ENCODE results near the gene THAP10. TPM values are rescaled to one million over a fixed set of nuclear protein-coding genes. Genes with fewer than 3 reads are reported as not detected.

THAP10 gene
- total RNA-seq, 1 experiment from 2014 or later = 6.8 TPM

Other genes with a start within 250 kb of the THAP10 start
- gene UACA, start 128.9 kb downstream of the THAP10 start, total RNA-seq (2014; rRNA removed; shearing (Covaris generic)) = 30.3 and 47.1 TPM in 2 replicates
- gene LARP6, start 38.3 kb downstream of the THAP10 start, total RNA-seq (2014; rRNA removed; shearing (Covaris generic)) = 54.8 and 61.2 TPM in 2 replicates
- 12.6 and 21.1 TPM in 2 replicates for gene LRRC49, start 393 bp upstream of the THAP10 start, total RNA-seq (2014; rRNA removed; shearing (Covaris generic))
- gene THSD4, start 223.0 kb upstream of the THAP10 start, total RNA-seq (2014; rRNA removed; shearing (Covaris generic)) = 18.1 and 20.7 TPM in 2 replicates

Data from SJCRH30 (cell line).